GM18526 (cell line): ENCODE results near the gene METTL17.

Experiments used
- POLR2A ChIP-seq: IDR thresholded peaks from 3 replicates; pipeline ENCODE4 v1.6.1; 2011; ENCODE audit not compliant: insufficient read length; ENCODE audit errors: extremely low read depth

METTL17 gene

GRCh38 chr14:21019366-21019765 is 29.6 kb downstream of the METTL17 start:
- TF ChIP-seq POLR2A: no peak

- no peak for TF ChIP-seq POLR2A
Measured at GRCh38 chr14:21020977-21021545, 31.3 kb downstream of the METTL17 start.

- TF ChIP-seq POLR2A: no peak
Measured at GRCh38 chr14:21022686-21023085, 32.9 kb downstream of the METTL17 start.

- TF ChIP-seq POLR2A: no peak
Measured at GRCh38 chr14:21023174-21023573, 33.4 kb downstream of the METTL17 start.

GRCh38 chr14:21023817-21024584 is 34.2 kb downstream of the METTL17 start:
- TF ChIP-seq POLR2A: no peak

GRCh38 chr14:21024585-21025370 is 35.0 kb downstream of the METTL17 start, which contains the start of gene NDRG2:
TSS of gene NDRG2 (minus strand) at chr14:21025061. CDS start at chr14:21023315, 1,746 bp downstream.
- TF ChIP-seq POLR2A: no peak

- no peak for TF ChIP-seq POLR2A
Measured at GRCh38 chr14:21025371-21026273, 35.8 kb downstream of the METTL17 start.

- TF ChIP-seq POLR2A: no peak
Measured at GRCh38 chr14:21026274-21026987, 36.7 kb downstream of the METTL17 start.

GRCh38 chr14:21026988-21027315 is 37.2 kb downstream of the METTL17 start:
- no peak for TF ChIP-seq POLR2A

- TF ChIP-seq POLR2A: no peak
Measured at GRCh38 chr14:21029917-21030316, 40.1 kb downstream of the METTL17 start, which contains the start of gene TPPP2. TSS of gene TPPP2 (plus strand) at chr14:21030217. CDS start at chr14:21030582, 365 bp downstream.

GRCh38 chr14:21030531-21030930 is 40.8 kb downstream of the METTL17 start:
- TF ChIP-seq POLR2A: no peak

- TF ChIP-seq POLR2A: no peak
Measured at GRCh38 chr14:21032326-21033132, 42.7 kb downstream of the METTL17 start.

- no peak for TF ChIP-seq POLR2A
Measured at GRCh38 chr14:21033133-21033698, 43.4 kb downstream of the METTL17 start.
